CD14-positive monocyte (primary cell): ENCODE data around the gene PLS1. TPM values are rescaled to one million over a fixed set of nuclear protein-coding genes. Genes with fewer than 3 reads are reported as not detected.

Experiments
- DNase-seq, 3 donors: peaks; one replicate each; pipeline ENCODE4 v3.0.0-alpha.2; 2011 to 2022
- H2AFZ ChIP-seq: 2 replicates; pipeline ENCODE4 v1.6.0; 2012; ENCODE audit warnings: mild to moderate bottlenecking, low read depth, low read length, inconsistent platforms; ENCODE audit not compliant: insufficient read depth, poor library complexity, severe bottlenecking
- H3K27ac ChIP-seq, 2 donors: 1 replicate in 1 of 2; 2 replicates in 1 of 2; pipeline ENCODE4 v1.5.1; 2012 to 2013; ENCODE audit warnings: low read length in 2 of 2, control low read depth in 1 of 2, inconsistent platforms in 1 of 2, low read depth in 1 of 2, mild to moderate bottlenecking in 1 of 2
- H3K27me3 ChIP-seq, 2 donors: one replicate each; pipeline versions ENCODE4 v1.6.0 to v1.6.1; 2011 to 2013; ENCODE audit warnings: low read length in 2 of 2; ENCODE audit not compliant: control insufficient read depth in 2 of 2, insufficient read depth in 2 of 2
- H3K36me3 ChIP-seq, 2 donors: replicated peaks in 1 of 2; 1 replicate in 1 of 2; 2 replicates in 1 of 2; pipeline versions ENCODE4 v1.5.1 to v1.6.1; 2012 to 2013; ENCODE audit warnings: low read length in 2 of 2, control low read depth in 1 of 2, inconsistent platforms in 1 of 2, mild to moderate bottlenecking in 1 of 2; ENCODE audit not compliant: insufficient read depth in 2 of 2, control insufficient read depth in 1 of 2
- H3K4me1 ChIP-seq, 2 donors: 1 replicate in 1 of 2; 2 replicates in 1 of 2; pipeline versions ENCODE4 v1.5.1 to v1.6.1; 2012 to 2013; ENCODE audit warnings: low read length in 2 of 2, control low read depth in 1 of 2, inconsistent platforms in 1 of 2, mild to moderate bottlenecking in 1 of 2, moderate library complexity in 1 of 2; ENCODE audit not compliant: insufficient read depth in 2 of 2, control insufficient read depth in 1 of 2
- H3K4me2 ChIP-seq: replicated peaks from 2 replicates; pipeline ENCODE3; 2012; ENCODE audit warnings: low read length, moderate library complexity, mild to moderate bottlenecking; ENCODE audit not compliant: poor library complexity, severe bottlenecking; ENCODE audit errors: extremely low read depth
- H3K4me3 ChIP-seq, 3 experiments: fragments of 200-600 bp in 1 of 3; sonication (generic) in 1 of 3; replicated peaks in 1 of 3; 1 replicate in 2 of 3; 2 replicates in 1 of 3; pipeline ENCODE4 v1.5.1; 2011 to 2013; ENCODE audit warnings: low read length in 3 of 3, mild to moderate bottlenecking in 3 of 3, control low read depth in 2 of 3, low read depth in 2 of 3, inconsistent platforms in 1 of 3, moderate library complexity in 1 of 3
- H3K79me2 ChIP-seq: 2 replicates; pipeline ENCODE4 v1.6.0; 2012; ENCODE audit warnings: mild to moderate bottlenecking, control low read depth, inconsistent platforms, low read length, moderate library complexity; ENCODE audit not compliant: insufficient read depth
- H3K9ac ChIP-seq: 2 replicates; pipeline ENCODE4 v1.6.0; 2017; ENCODE audit warnings: low read length, mild to moderate bottlenecking; ENCODE audit not compliant: insufficient read depth, poor library complexity, severe bottlenecking
- H3K9me3 ChIP-seq, 2 donors: replicated peaks in 1 of 2; 1 replicate in 1 of 2; 2 replicates in 1 of 2; pipeline versions ENCODE4 v1.5.1 to v1.6.1; 2012 to 2013; ENCODE audit warnings: low read length in 2 of 2, control low read depth in 1 of 2; ENCODE audit not compliant: control insufficient read depth in 1 of 2, insufficient read depth in 1 of 2
- H4K20me1 ChIP-seq: 2 replicates; pipeline ENCODE4 v1.6.0; 2012; ENCODE audit warnings: mild to moderate bottlenecking, low read length, control low read depth, moderate library complexity; ENCODE audit not compliant: insufficient read depth
- H3K27ac Mint-ChIP-seq, 7 donors: one replicate each; pipeline ENCODE4 v1.8.0; 2020; ENCODE audit warnings: mild to moderate bottlenecking in 7 of 7, mixed read lengths in 7 of 7, moderate library complexity in 6 of 7, inconsistent platforms in 2 of 7
- H3K27me3 Mint-ChIP-seq, 3 donors: one replicate each; pipeline ENCODE4 v1.8.0; 2021 to 2022; ENCODE audit warnings: low read depth in 3 of 3, mild to moderate bottlenecking in 3 of 3, mixed read lengths in 3 of 3, moderate library complexity in 3 of 3, inconsistent platforms in 1 of 3
- H3K36me3 Mint-ChIP-seq, 2 donors: one replicate each; pipeline ENCODE4 v1.8.0; 2020; ENCODE audit warnings: mixed read lengths in 2 of 2, inconsistent platforms in 1 of 2, mild to moderate bottlenecking in 1 of 2
- H3K4me1 Mint-ChIP-seq: one replicate; pipeline ENCODE4 v1.8.0; 2020; ENCODE audit warnings: mild to moderate bottlenecking, mixed read lengths
- H3K4me3 Mint-ChIP-seq, 2 donors: one replicate each; pipeline ENCODE4 v1.8.0; 2020; ENCODE audit warnings: mild to moderate bottlenecking in 2 of 2, mixed read lengths in 2 of 2, moderate library complexity in 1 of 2
- H3K9me3 Mint-ChIP-seq, 7 donors: one replicate each; pipeline ENCODE4 v1.8.0; 2020 to 2022; ENCODE audit warnings: mixed read lengths in 7 of 7, mild to moderate bottlenecking in 6 of 7, moderate library complexity in 6 of 7, inconsistent platforms in 2 of 7
- CTCF ChIP-seq: fragments of 200-600 bp; IDR thresholded peaks from one replicate; pipeline ENCODE4 v1.8.0; 2022; ENCODE audit warnings: antibody characterized with exemption, mild to moderate bottlenecking
- WGBS: methylation state at CpG from one replicate; pipeline ENCODE4 v1.1.5; 2013; ENCODE audit warnings: missing lambda C conversion rate; ENCODE audit not compliant: insufficient coverage; 5-methylcytosine and 5-hydroxymethylcytosine counted together
- intact Hi-C, 2 donors: fragments of 100-400 bp; cut with micrococcal nuclease; formaldehyde crosslinking; loops; one replicate each; pipeline versions ENCODE4 v1.15.0 to v1.15.1; 2023
- polyA plus RNA-seq, 3 donors: library from polyadenylated mRNA; depleted of rRNA in 1 of 3; unstranded in 2 of 3; stranded (reverse) in 1 of 3; fragments of 300-500 nt in 2 of 3; fragments of >200 nt in 1 of 3; fragmentation: Illumina TruSeq in 2 of 3; gene quantifications; 1 replicate in 2 of 3; 2 replicates in 1 of 3; pipeline ENCODE4 v1.2.3, GENCODE V29; 2012 to 2021

The PLS1 gene
- polyA plus RNA-seq, 3 donors, result 0.09 to 0.17 TPM; not detected in 1

- no peak overlapping the region for H3K4me3 Mint-ChIP-seq
- WGBS, result no CpG with 5 or more reads among the region's 2 CpGs
Measured at GRCh38 chr3:142664819-142665218, 68.6 kb downstream of the PLS1 start.

GRCh38 chr3:142670120-142670519 is 73.9 kb downstream of the PLS1 start:
- Mint-ChIP-seq H3K4me3 (no peak overlapping the region), H3K27ac (no peak overlapping the region), H3K27me3 (peaks cover 0 to 5% (median 0%) of the 10 kb centered on the region in 3 donors), H3K4me1 (peaks cover 2% of the 10 kb centered on the region), H3K36me3 (no peaks in the 10 kb centered on the region), H3K9me3 (peaks cover 0 to 3% (median 0%) of the 10 kb centered on the region in 7 donors)
- H2AFZ ChIP-seq, result no peak overlapping the region
- H3K4me2 ChIP-seq, result no peak overlapping the region
- no peaks in the 10 kb centered on the region for H3K4me1 ChIP-seq
- TF ChIP-seq CTCF, result no peak
- no peaks in the 10 kb centered on the region for H3K79me2 ChIP-seq
- no CpG with 5 or more reads among the region's 1 CpG for WGBS
- no peaks in the 10 kb centered on the region for H4K20me1 ChIP-seq
- DNase-seq, result no peak
- no peaks in the 10 kb centered on the region for H3K9me3 ChIP-seq
- intact Hi-C loops, result no loop called here
- H3K27ac ChIP-seq, result no peak overlapping the region
- H3K4me3 ChIP-seq, result no peak overlapping the region
- H3K27me3 ChIP-seq, result no peaks in the 10 kb centered on the region
- no peak overlapping the region for H3K9ac ChIP-seq
- no peaks in the 10 kb centered on the region for H3K36me3 ChIP-seq

More at GRCh38 chr3:142664819-142665218, 68.6 kb downstream of the PLS1 start:
- H3K4me3 ChIP-seq, result no peak overlapping the region
- DNase-seq, result no peak
- intact Hi-C loops, result no loop called here
- no peak for TF ChIP-seq CTCF
- H3K79me2 ChIP-seq, result no peaks in the 10 kb centered on the region
- H3K9ac ChIP-seq, result no peak overlapping the region
- peaks cover 0 to 3% (median 0%) of the 10 kb centered on the region in 3 donors for H3K27me3 Mint-ChIP-seq
- no peaks in the 10 kb centered on the region for H3K36me3 Mint-ChIP-seq
- H2AFZ ChIP-seq, result no peak overlapping the region
- no peaks in the 10 kb centered on the region for H4K20me1 ChIP-seq
- H3K27me3 ChIP-seq, result no peaks in the 10 kb centered on the region
- peaks cover 0 to 3% (median 0%) of the 10 kb centered on the region in 7 donors for H3K9me3 Mint-ChIP-seq
- no peaks in the 10 kb centered on the region for H3K36me3 ChIP-seq
- H3K4me1 Mint-ChIP-seq, result peaks cover 2% of the 10 kb centered on the region
- H3K4me1 ChIP-seq, result no peaks in the 10 kb centered on the region
- H3K4me2 ChIP-seq, result no peak overlapping the region
- H3K9me3 ChIP-seq, result no peaks in the 10 kb centered on the region
- no peak overlapping the region for H3K27ac ChIP-seq
- H3K27ac Mint-ChIP-seq, result no peak overlapping the region
